Endothelial cell of hepatic sinusoid (primary cell): ENCODE results near the gene MEN1.

ENCODE experiments used
- in situ Hi-C: cut with HindIII; loops from 2 replicates; pipeline ENCODE4 v1.10.0; 2017; ENCODE audit warnings: low sequenced_read_pairs

Gene MEN1

DNA sequence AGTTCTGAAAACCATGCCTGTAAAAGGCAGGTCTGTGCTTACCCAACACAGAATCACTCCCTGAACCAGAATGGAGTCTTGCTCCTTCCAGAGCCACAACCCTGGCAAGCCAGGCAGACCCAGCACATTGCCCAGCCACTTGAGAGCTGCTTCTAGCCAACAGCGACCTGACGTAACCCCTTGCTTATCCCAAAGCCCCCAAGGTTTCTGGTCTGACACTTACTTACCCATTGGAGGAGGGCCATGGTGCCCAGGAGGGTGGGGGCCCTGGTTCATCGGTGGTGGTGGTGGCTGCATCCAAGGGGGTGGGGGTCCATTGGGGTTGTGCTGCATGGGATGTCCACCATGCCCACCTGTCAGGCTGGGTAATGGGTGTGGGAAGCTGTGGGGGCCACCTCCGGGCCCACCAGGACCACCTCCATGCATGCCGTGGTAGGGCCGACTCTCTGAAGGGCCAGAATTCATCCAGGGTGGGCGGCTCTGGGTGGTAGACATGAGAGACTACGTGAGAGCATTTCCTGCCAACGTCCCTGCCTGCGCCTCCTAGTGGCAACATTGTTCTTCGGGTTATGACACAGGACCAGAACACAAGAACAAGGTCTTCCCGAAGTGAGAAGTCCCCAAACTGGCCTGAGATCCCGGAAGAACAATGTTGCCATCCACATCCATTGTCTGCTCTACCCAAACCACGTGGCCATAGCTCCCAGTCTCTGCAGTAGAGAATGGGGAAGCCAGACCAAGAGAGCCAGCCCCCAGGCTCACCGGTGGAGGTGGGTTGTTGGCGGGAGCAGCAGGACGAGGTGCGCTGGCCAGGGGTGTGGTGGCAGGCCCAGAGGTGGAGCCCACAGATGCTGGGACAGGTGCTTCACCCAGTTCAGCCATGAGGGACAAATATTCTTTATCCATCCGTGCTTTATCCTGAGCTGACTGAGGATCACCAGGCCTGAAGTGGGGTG, 42.7 kb downstream of the MEN1 start:
- in situ Hi-C loops = no loop called here

DNA sequence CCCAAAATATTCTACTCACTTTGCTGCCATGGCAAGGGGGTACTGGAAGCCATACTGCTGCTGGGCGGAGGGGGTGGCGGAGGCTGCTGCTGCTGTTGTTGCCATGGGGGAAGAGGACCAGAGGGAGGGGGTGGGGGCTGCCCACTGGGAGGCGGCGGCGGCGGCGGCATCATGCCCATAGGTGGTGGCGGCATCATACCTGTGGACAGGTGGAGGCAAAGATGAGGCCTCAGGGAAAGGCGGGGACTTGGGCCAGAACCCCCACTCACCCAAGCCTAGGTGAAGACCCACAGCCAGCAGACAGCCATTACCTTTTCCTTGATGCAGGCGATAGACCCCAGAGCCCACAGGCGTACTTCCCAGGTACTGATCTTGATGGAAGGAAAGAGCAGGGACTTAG, 43.5 kb downstream of the MEN1 start:
- in situ Hi-C loops = no loop called here

DNA sequence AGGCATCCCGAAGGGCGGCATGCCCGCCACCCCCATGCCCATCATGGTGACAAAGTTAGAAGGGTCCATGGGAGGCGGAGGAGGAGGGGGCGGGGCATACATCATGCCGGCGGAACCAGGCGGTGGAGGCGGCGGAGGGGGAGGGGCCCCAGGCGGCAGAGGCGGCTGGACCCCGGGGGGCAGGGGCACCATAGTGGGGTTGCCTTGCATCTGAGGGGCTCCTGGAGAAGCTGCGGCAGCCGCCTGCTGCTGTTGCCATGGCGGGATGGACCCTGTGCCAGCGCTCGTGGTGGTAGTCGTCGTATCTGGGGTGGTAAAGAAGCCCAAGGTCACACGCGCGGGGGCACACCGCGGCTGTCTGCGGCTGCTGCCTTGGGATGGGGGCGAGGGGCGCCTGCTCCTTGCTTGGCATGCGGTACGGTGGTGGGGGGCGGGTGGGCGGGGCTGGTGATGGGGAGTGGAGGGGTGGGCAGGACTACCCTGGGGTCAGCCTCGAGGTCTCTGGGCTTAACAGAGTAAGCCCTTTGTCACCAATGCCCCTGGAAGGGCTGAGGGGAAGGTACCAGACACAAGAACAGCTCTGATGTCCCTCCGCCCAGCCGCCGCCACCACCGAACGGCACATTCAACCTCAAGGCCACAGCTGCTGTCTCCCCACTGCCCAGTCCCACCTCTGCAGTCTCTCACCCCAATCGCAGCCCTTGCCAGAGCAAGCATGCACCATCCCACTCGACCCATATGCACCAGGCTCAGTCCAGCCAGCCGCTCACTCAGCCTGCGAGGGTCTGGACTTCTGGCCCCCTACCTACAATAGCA, 44.3 kb downstream of the MEN1 start:
- in situ Hi-C loops = no loop called here

DNA sequence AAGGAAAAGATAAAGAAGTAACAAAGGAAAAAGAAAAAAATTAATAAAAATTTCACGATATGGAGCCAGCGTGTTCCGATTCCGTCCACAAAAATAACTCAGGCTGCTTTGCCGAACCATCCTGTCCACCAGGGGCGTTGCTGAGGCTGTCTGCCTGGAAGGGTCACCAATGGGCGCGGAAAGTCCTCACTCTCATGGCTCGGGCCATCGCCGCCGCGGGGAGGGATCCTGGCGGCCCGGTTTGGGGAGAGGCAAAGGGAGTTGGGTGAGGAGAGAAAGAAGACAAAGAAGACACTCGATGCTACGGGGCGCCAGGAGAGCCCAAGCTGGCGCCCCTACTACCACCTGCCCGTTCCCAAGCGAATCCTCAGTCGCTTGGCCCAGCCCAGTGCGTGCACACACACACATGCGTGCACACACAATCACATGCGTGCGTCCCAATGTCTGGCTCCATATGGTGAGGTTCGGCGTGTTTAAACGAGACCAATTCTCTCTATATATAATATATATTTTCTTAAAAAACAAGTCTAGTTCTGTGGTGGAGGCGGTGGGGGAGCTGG, 45.0 kb downstream of the MEN1 start:
- in situ Hi-C loops = no loop called here

DNA sequence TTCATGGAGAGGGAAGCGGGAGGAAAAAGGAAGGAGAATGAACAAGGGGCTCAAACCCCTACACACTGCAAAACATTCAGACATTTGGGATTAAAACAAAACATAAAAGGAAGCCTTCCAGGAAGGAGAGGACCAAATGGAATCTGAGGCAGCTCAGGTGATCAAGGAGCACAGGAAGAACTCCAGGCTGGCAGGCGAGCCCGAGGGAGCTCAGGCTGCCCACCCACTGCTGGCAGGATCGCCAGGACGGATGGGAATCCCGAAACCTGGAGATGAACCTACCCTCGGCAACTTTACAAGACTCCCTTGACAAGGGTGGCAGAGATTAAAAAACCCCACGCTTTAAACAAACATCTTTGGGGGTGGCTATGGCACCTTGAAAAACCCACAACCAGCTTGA, 45.6 kb downstream of the MEN1 start:
- in situ Hi-C loops = no loop called here

DNA sequence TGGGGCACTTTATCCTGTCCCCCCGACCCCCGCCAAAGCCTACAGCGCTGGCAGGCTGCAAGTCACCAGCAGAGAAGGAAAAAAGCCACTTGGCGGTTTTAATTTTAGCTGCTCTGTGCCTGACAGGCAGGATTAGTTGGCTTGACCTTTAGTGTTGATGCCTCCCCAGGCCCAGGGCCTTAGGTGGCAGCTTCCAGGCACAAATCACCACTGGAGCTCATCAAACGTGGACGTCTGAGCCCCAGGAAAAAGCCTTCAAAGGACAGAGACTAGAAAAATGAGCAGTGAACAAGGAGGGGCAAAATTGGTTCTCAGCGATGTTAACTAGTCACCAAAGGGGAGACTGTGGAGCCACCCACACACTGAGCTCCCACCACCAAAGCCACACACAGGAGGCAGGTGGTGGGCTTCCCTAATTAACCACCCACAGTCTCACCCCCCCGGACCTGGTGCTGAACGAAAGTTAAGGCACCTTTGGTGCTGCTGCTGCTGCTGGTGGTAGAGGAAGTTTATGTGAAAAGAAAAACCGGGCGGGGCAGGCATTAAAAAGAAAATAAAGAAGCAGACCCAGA, 46.2 kb downstream of the MEN1 start:
- in situ Hi-C loops = no loop called here

DNA sequence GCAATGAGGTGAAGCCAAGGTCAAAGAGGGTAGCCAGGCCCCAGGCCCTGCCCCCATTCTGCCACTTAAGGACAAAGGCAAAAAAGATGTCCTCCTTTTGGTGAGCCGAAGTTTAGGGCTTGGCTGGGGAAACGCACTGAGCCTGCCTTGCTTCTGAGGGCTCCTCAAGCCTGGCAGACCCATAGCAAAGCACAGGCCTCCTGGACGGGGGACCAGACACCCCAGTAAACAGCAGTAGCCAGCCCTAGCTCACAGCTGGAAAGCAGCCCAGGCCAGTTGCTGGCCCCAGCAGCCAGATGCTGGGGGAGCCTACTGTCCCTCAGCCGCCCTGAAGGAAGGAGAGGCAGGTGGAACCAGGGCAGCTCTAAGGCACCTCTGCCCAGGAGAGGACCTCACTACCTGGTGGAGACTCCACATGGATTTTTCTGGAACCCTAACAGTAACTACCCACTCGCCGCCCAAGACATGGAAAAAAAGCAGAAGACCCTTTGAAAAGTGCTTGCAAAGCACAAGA, 46.8 kb downstream of the MEN1 start:
- in situ Hi-C loops = no loop called here

DNA sequence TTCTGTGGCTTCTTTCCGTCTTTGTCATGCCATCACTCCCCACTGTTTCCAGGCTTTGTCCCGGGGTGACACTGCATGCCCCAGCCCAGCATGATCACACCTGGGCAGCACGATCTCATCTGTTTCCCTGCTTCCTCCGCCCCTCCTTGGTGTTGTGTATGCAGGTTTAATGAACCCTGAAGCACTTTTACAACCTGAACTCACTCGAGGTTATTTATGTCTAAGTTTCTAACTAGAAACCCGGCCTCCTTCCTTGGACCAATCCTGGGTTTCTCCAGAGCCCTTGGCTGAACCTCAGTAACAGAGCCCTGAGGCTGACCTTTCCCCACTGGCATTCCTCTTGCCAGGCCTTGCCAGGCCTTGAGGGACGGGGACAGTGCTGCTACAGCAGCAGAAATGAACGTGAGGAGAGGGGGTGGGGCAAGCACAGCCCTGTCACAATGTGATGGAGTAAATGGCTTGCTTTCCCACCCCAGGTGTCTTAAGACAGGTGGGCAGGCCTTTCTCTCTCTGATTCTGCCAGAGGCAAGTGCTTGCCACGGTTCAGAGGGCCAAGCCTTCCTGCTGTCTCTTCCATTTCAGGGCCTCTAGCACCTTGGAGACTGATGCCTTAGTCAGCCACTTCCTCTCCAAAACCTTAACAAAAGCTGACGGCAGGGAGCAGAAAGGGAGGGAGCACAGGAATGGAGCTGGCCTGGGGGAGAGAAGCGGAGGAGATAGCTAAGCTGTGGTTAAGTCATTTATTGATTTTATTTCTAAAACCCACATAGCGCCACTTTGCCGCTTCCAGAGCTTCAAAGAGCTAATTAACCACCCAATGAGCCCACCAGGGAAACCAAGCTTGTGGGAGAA, 47.5 kb downstream of the MEN1 start:
- in situ Hi-C loops = no loop called here

DNA sequence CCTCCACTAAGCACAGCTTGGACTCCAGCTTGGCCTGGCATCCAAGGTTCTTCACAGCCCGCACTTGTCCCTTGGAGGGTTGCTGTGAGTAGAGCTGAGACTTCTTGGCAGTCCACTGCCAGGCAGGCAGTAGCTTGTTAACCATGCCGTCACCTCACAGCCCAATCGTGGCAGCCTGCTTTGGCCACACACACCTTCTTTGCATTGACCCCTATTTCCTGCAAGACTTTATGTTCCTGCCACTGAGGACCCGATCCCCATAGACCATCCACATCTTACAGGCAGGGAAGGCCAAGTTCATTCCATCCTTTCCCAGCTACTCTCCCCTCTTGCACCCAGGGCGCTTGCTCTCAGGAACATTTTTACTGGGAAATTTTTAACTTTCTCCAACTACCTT, 48.1 kb downstream of the MEN1 start:
- in situ Hi-C loops = no loop called here

DNA sequence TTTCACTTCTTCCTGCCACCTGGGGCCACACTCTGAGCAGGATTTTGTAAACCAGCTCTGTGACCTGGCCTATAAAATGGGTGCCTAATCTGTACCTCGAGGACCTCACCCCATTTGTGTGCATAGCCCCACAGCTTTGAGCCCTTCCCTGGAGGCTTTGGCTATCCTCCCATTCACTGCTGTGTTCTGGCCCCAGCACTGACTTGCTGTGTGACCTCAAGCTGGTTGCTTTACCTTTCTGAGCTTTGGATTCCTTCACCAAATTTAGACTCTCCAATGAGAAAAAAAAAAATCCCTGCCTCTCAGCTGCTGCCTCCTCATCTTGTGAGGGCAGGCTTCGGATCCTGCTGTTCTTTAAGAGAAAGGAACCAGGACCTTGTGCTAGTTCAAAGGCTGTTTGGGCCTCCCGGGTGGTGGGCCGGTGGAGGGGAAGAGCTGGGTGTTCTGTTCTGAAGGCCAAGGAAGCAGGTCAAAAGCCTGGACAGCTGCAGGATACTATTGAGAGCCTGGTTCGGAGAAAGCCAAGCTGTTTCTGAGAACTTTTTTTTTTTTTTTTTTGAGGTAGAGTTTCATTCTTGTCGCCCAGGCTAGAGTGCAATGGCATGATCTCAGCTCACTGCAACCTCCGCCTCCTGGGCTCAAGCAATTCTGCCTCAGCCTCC, 49.5 kb downstream of the MEN1 start:
- in situ Hi-C loops = no loop called here

DNA sequence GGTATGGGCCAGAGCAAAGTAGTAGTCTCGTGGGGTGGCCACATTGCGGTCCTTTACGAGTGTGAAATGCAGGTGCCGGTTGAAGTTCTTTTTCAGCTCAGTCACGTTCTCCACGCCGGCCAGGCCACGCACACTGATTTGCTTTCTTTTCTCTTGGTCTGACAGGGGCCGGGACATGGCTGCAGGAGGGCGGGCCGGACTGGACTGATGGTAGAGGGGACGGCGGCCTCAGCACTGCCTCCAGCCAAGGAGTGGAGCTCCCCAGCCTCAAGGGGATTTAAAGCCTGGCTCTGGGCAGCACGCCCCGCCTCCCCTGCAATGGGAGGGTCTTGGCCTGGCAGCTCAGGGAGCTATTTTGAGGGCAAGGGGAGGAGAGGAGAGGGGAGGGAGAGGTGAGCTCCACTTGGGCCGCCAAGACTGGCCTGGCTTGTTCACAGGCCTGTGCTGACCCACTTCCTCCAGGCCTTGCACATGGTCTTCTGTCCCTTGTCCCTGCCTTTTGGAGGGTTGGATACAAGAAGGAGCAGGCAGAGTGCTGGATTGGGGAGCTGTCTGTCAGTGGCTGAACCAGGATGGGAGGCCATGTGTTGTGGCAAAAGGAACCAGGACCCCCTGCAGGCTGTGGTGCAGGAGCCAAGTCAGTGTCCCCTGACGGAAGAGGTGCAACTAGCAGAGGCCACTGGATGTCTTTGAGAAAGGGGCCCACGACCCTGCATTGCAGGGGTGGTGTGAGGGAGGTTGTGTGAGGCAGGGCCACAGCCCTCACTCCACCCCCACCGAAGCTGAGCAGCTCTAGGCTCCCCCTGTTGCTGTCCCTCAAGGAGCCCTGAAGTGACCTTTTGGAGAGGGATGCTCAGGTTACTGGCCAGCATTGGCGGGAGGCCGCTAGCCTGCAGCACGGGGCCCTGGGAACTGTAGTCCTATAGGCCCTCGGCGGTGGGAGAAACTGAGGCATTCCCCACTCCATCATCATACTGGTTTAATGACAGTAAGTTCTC, 50.3 kb downstream of the MEN1 start, which contains the start of gene PYGM:
PYGM (minus strand) TSS at position 253 of the 998 bp plus-strand sequence; CDS start at position 177, 76 bp downstream.
- in situ Hi-C loops = no loop called here

DNA sequence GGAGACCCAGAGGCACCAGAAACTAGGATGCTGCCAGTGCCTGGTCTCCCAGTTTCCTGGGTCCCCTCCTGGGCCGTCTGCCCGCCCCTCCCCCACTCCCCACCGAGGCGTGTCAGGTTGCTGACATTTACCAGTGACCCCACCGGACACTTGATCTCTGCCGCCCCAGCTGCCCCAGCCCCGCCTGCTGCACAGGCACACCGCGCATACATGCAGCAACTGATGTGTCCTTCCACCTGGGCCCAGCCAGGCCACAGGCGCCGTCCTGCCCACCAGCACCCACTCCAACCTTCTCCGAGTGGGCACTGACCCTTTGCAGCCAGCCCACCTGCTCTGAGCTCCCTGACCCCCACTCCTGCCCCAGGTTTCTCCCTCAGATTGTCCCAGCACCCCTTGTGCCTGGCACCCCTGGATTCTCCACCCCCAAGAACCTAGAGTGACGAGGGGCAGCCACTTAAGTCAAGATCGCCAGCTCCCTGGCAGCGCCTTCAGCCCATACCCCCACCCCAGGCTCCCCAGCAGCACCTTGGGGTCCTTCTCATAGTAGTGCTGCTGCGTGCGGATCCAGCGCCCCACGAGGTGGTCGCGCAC, 51.1 kb downstream of the MEN1 start:
- in situ Hi-C loops = no loop called here

DNA sequence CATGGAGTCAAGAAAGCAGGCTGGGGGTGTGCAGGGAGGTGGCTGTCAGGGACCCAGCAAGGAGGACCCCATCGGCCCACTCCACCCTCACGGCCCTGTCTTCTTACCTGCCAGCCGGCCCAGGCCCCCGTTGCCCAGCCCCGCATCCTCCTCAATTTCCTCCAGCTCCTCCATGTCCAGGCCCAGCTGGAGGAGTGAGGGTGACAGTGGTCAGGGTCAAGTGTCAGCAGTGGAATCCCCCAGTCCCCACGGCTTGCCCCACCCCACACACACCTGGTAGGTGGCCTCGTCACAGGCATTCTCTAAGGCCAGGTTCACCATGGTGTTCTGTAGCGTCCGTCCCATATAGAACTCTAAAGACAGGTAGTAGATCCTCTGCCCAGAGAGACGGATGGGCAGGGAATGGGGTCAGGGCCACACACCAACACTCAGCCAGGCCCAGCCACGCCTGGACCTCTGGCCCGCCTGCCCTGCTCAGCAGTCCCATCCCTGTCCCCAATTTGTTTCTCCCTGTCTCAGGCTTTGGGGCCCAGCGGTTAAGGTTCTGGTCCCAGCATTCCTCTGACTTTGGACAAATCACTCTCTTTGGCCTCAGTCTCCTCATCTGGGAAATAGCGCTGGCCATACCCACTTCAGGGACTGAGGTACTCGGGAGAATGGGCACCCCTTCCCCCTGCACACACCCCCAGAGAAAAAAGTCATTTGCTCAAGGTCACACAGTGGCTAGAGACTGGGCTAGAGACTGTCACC, 51.8 kb downstream of the MEN1 start:
- in situ Hi-C loops = no loop called here

DNA sequence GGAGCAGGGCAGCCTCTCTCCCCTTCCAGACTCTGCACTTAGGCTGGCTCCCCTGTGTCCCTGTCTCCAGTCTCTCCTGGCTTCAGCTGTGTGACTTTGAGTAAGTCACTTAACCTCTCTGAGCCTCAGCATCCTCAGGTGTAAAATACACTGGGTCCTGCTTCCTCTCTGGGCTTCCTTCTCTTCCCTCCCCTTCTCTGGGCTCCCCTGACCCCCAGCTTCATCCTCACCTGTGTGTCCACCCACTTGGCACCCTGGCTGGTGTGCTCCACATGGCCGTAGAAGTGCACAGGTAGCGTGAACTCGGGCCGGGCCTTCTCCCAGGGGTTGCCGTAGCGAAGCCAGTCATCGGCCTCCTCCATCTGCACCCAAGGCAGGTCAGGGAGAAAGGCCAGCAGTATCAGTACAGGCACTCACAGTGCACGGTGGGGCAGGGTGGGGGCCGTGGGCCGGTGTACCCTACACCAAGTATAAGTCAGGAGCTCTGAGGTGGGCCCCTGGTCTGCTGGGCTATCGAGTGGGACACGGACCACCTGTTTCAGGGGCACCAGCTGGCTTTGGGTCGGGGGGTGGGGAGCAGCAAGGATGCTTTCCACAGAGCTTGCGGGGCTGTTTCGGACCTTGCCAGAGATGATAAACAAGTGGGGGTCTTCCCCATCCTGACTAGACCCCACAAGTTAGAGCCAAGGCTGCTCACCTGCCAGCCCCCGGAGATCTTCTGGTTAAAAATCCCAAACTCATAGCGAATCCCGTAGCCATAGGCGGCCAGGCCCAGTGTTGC, 52.6 kb downstream of the MEN1 start:
- in situ Hi-C loops = no loop called here

DNA sequence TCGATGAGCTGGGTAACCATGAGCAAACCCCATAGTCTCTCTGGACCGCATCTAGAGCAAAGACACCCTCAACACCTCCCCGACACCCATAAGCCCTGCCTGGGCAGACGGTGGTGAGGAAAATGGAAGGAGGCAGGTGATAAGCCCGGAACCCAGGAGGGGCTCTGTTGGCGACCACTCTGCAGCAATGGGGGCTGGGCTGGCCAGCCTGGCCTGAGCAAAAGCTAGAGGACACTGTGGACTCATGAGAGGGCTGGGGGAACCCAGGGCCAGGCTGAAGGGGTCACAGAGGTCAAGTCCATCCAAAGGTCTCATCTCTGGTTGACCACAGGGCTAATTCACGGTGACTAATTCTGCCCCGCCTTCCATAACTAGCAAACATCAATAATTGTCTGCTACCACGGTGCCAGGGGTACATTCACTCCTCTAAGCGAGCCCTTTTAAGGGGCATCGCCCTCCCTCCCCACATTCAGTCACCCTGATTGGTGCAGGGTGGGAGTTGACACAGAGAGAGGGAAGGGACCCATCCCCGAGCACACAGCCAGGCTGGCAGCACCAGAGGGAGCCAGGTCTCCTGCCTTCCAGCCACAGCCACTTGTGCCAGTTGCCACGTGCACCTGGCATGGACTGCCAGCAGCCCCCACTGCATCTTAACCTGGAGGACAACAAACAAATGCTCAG, 54.5 kb downstream of the MEN1 start:
- in situ Hi-C loops = no loop called here
